ENCODE results near the gene NDST3. TPM values are rescaled to one million over a fixed set of nuclear protein-coding genes. Genes with fewer than 3 reads are reported as not detected.

NDST3 gene
- total and polyA plus RNA-seq, 4 donors: 0.36 to 2.8 (median 1.4) TPM

GRCh38 chr4:118259111-118259510 lies 224.8 kb downstream of the NDST3 start:
- WGBS: 83% methylated on average over 3 of the region's 3 CpGs
- TF ChIP-seq MAX (IDR thresholded peaks at IDR 0.05) (no peak), FOXA1 (IDR thresholded peaks at IDR 0.05) (no peak), TAF1 (conservative IDR thresholded peaks at IDR 0.05) (no peak), HNF4A (conservative IDR thresholded peaks at IDR 0.05) (no peak), NR2F2 (IDR thresholded peaks at IDR 0.05) (no peak), GABPA (IDR thresholded peaks at IDR 0.05 in 1 of 2, conservative IDR thresholded peaks at IDR 0.05 in 1 of 2) (no peak), REST (IDR thresholded peaks at IDR 0.05) (no peak), YY1 (IDR thresholded peaks at IDR 0.05) (no peak), EGR1 (IDR thresholded peaks at IDR 0.05; ENCODE audit: low read depth in 2 of 2) (no peak), HNF4G (IDR thresholded peaks at IDR 0.05) (no peak)
- H3K4me3 ChIP-seq (ENCODE audit: low read depth in 1 of 3, low read length in 3 of 3): no peak overlapping the region
- H3K9ac ChIP-seq (ENCODE audit: low read depth in 1 of 2, low read length in 2 of 2): no peak overlapping the region
- H3K4me1 ChIP-seq (ENCODE audit: control insufficient read depth in 4 of 4, insufficient read depth in 4 of 4, low read length in 3 of 4): no peaks in the 10 kb centered on the region
- no peaks in the 10 kb centered on the region for H3K27me3 ChIP-seq (ENCODE audit: control insufficient read depth in 4 of 4, insufficient read depth in 4 of 4, low read length in 3 of 4)
- H3K27ac ChIP-seq (ENCODE audit: low read depth in 1 of 2, low read length in 2 of 2): no peak overlapping the region
- no peaks in the 10 kb centered on the region for H3K36me3 ChIP-seq (ENCODE audit: control insufficient read depth in 4 of 4, insufficient read depth in 3 of 4, low read depth in 1 of 4, low read length in 3 of 4)
- H3K9me3 ChIP-seq (ENCODE audit: control insufficient read depth in 4 of 4, low read length in 3 of 4): no peaks in the 10 kb centered on the region
- DNase-seq (ENCODE audit: low spot score): no peak

- Histone ChIP-seq H3K4me1 (ENCODE audit: control insufficient read depth in 4 of 4, insufficient read depth in 4 of 4, low read length in 3 of 4) (no peaks in the 10 kb centered on the region), H3K4me3 (ENCODE audit: low read depth in 1 of 3, low read length in 3 of 3) (no peak overlapping the region), H3K36me3 (ENCODE audit: control insufficient read depth in 4 of 4, insufficient read depth in 3 of 4, low read depth in 1 of 4, low read length in 3 of 4) (no peaks in the 10 kb centered on the region), H3K27ac (ENCODE audit: low read depth in 1 of 2, low read length in 2 of 2) (no peak overlapping the region), H3K9me3 (ENCODE audit: control insufficient read depth in 4 of 4, low read length in 3 of 4) (no peaks in the 10 kb centered on the region), H3K27me3 (ENCODE audit: control insufficient read depth in 4 of 4, insufficient read depth in 4 of 4, low read length in 3 of 4) (no peaks in the 10 kb centered on the region), H3K9ac (ENCODE audit: low read depth in 1 of 2, low read length in 2 of 2) (no peak overlapping the region)
- TF ChIP-seq HNF4A (conservative IDR thresholded peaks at IDR 0.05) (no peak), FOXA1 (IDR thresholded peaks at IDR 0.05) (no peak), SP1 (IDR thresholded peaks at IDR 0.05) (no peak), CTCF (IDR thresholded peaks at IDR 0.05; ENCODE audit: low read depth, low read length, missing input control) (no peak), ZBTB33 (IDR thresholded peaks at IDR 0.05) (no peak), MAX (IDR thresholded peaks at IDR 0.05) (no peak), ATF3 (IDR thresholded peaks at IDR 0.05) (no peak)
- WGBS: 93% methylated on average over 2 of the region's 2 CpGs
- DNase-seq (ENCODE audit: low spot score): no peak
Measured at GRCh38 chr4:118260309-118260708, 226.0 kb downstream of the NDST3 start.

Measured in liver (tissue), 9 donors.